Panc1 (cell line): ENCODE data around the gene IFFO2. TPM values are rescaled to one million over a fixed set of nuclear protein-coding genes. Genes with fewer than 3 reads are reported as not detected.

ENCODE experiments used
- ATAC-seq: fragments of 200-7000 bp; cut with Tn5 transposase; 2 replicates; pipeline ENCODE4 v1.9.1; 2020; ENCODE audit warnings: mild to moderate bottlenecking, moderate library complexity
- BruUV-seq: library from RNA; stranded (reverse); fragments of 400-500 nt; replicated peaks from 2 replicates; lab custom pipeline; 2021; lab: Mats Ljungman, UMichigan
- CTCF ChIA-PET: fragments of 300-600 bp; sonication (Branson Sonifier 250); formaldehyde crosslinking; loops from one replicate; lab custom pipeline; 2022; ENCODE audit warnings: antibody characterized with exemption; lab: Charles Lee
- POLR2A ChIA-PET: fragments of 300-600 bp; sonication (Branson Sonifier 250); formaldehyde crosslinking; loops from one replicate; lab custom pipeline; 2022; ENCODE audit warnings: antibody characterized with exemption; lab: Charles Lee
- DNase-seq: peaks from one replicate; pipeline ENCODE4 v3.0.0-alpha.2; 2010; ENCODE audit warnings: low read depth, low spot score
- H3K27ac ChIP-seq: 2 replicates; pipeline ENCODE4 v1.5.1; 2011; ENCODE audit warnings: mild to moderate bottlenecking, low read length, inconsistent platforms
- H3K27me3 ChIP-seq: fragments of 200-500 bp; sonication (Bioruptor generic); 2 replicates; pipeline ENCODE4 v1.6.0; 2014; ENCODE audit warnings: low read length, inconsistent platforms; ENCODE audit not compliant: control insufficient read depth, insufficient read depth
- H3K36me3 ChIP-seq: fragments of 200-500 bp; sonication (Bioruptor generic); 2 replicates; pipeline ENCODE4 v1.5.1; 2014; ENCODE audit warnings: inconsistent platforms, mild to moderate bottlenecking, low read length, moderate library complexity; ENCODE audit not compliant: control insufficient read depth, insufficient read depth
- H3K4me1 ChIP-seq: 2 replicates; pipeline ENCODE4 v1.5.1; 2011; ENCODE audit warnings: inconsistent platforms, mild to moderate bottlenecking, low read length, moderate library complexity; ENCODE audit not compliant: control insufficient read depth, insufficient read depth
- H3K4me3 ChIP-seq, 2 experiments: 2 replicates each; pipeline ENCODE4 v1.5.1; 2011 to 2012; ENCODE audit warnings: low read depth in 2 of 2, low read length in 2 of 2, mild to moderate bottlenecking in 2 of 2, inconsistent platforms in 1 of 2, moderate library complexity in 1 of 2
- H3K9me3 ChIP-seq: fragments of 200-500 bp; sonication (Bioruptor generic); 2 replicates; pipeline ENCODE4 v1.5.1; 2014; ENCODE audit warnings: low read depth, mild to moderate bottlenecking, inconsistent platforms, low read length, moderate library complexity; ENCODE audit not compliant: control insufficient read depth, insufficient read depth
- CTCF ChIP-seq: fragments of 450-650 bp; IDR thresholded peaks from 2 replicates; pipeline ENCODE4 v1.5.1; 2017; ENCODE audit warnings: mild to moderate bottlenecking
- POLR2AphosphoS5 ChIP-seq: IDR thresholded peaks from 2 replicates; pipeline ENCODE4 v1.6.1; 2012; ENCODE audit warnings: mild to moderate bottlenecking, low read depth, low read length, moderate library complexity
- REST ChIP-seq, 2 experiments: IDR thresholded peaks; 2 replicates each; pipeline ENCODE4 v1.6.1; 2011 to 2012; ENCODE audit warnings: low read depth in 2 of 2, control low read depth in 1 of 2, low read length in 1 of 2, mild to moderate bottlenecking in 1 of 2, moderate library complexity in 1 of 2; ENCODE audit not compliant: insufficient read depth in 1 of 2
- SIN3A ChIP-seq: IDR thresholded peaks from 2 replicates; pipeline ENCODE4 v1.6.1; 2012; ENCODE audit warnings: low read depth, mild to moderate bottlenecking, low read length, moderate library complexity, borderline replicate concordance; ENCODE audit not compliant: insufficient read depth
- TCF7L2 ChIP-seq: IDR thresholded peaks from 2 replicates; pipeline ENCODE4 v1.6.1; 2011; ENCODE audit warnings: mild to moderate bottlenecking, low read depth, low read length, inconsistent platforms
- in situ Hi-C: cut with HindIII; loops from 2 replicates; pipeline ENCODE4 v1.10.0; 2016; ENCODE audit warnings: low sequenced_read_pairs, low pct_unique_long_range_greater_than_20kb
- intact Hi-C: fragments of 100-400 bp; cut with micrococcal nuclease; formaldehyde crosslinking; loops from one replicate; pipeline ENCODE4 v1.10.0; 2022; ENCODE audit not compliant: unreplicated experiment
- total RNA-seq: library from RNA; stranded (reverse); gene quantifications from one replicate; pipeline ENCODE4 v1.2.1, GENCODE V29; 2021; ENCODE audit not compliant: unreplicated experiment

Gene IFFO2
- total RNA-seq, 1 experiment from 2014 or later, result 59.4 TPM

- ChIA-PET CTCF (no interaction called here), POLR2A (no interaction called here)
- Histone ChIP-seq H3K4me1 (no peaks in the 10 kb centered on the region), H3K27ac (no peak overlapping the region), H3K9me3 (no peaks in the 10 kb centered on the region), H3K27me3 (no peaks in the 10 kb centered on the region), H3K36me3 (no peaks in the 10 kb centered on the region), H3K4me3 (no peak overlapping the region)
- intact Hi-C loops (loop anchor here (5.0 kb wide), 1 partner anchor 282 kb away; no protein-coding TSS in a partner anchor), in situ Hi-C loops (no loop called here)
- ATAC-seq (no peak), DNase-seq (no peak)
- TF ChIP-seq TCF7L2 (no peak), SIN3A (no peak), CTCF (no peak), POLR2AphosphoS5 (no peak), REST (IDR thresholded peaks at IDR 0.05; ENCODE audit: insufficient read depth in 1 of 2, low read depth in 2 of 2, low read length in 1 of 2) (no peak)
- no TSS peak for BruUV-seq
These were observed 77.2 kb downstream of the IFFO2 start for GRCh38 chr1:18879215-18879790.

- ChIA-PET POLR2A (interaction anchor here (0.6 kb wide), 1 partner anchor 1345 kb away, joined by 4 read pairs; no protein-coding TSS in a partner anchor), CTCF (no interaction called here)
- Histone ChIP-seq H3K27me3 (no peaks in the 10 kb centered on the region), H3K9me3 (no peaks in the 10 kb centered on the region), H3K36me3 (no peaks in the 10 kb centered on the region), H3K4me1 (no peaks in the 10 kb centered on the region), H3K4me3 (no peak overlapping the region), H3K27ac (no peak overlapping the region)
- intact Hi-C loops, result loop anchor here (5.0 kb wide), 1 partner anchor 281 kb away; no protein-coding TSS in a partner anchor
- no peak for TF ChIP-seq CTCF
- no peak for TF ChIP-seq REST (IDR thresholded peaks at IDR 0.05; ENCODE audit: insufficient read depth in 1 of 2, low read depth in 2 of 2, low read length in 1 of 2)
- no peak for TF ChIP-seq TCF7L2
- TF ChIP-seq POLR2AphosphoS5, result no peak
- no peak for TF ChIP-seq SIN3A
- in situ Hi-C loops, result no loop called here
- ATAC-seq (no peak), DNase-seq (no peak)
- BruUV-seq, result no TSS peak
These were observed 77.8 kb downstream of the IFFO2 start for GRCh38 chr1:18878538-18879214.
